GM18907 (cell line): ENCODE results near the gene SFT2D3.

Source experiments
- ATAC-seq: cut with Tn5 transposase; IDR thresholded peaks from one replicate; pipeline ENCODE4 v1.9.1; 2021; ENCODE audit warnings: mild to moderate bottlenecking, moderate library complexity; ENCODE audit not compliant: unreplicated experiment

Gene SFT2D3, protein sequence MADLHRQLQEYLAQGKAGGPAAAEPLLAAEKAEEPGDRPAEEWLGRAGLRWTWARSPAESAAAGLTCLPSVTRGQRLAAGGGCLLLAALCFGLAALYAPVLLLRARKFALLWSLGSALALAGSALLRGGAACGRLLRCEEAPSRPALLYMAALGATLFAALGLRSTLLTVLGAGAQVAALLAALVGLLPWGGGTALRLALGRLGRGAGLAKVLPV

GRCh38 chr2:127701193-127701650 lies at the start of gene SFT2D3:
SFT2D3 (plus strand) TSS chr2:127701497; CDS start chr2:127701529, 32 bp downstream.
- peak; percentile 74 for ATAC-seq

DNA sequence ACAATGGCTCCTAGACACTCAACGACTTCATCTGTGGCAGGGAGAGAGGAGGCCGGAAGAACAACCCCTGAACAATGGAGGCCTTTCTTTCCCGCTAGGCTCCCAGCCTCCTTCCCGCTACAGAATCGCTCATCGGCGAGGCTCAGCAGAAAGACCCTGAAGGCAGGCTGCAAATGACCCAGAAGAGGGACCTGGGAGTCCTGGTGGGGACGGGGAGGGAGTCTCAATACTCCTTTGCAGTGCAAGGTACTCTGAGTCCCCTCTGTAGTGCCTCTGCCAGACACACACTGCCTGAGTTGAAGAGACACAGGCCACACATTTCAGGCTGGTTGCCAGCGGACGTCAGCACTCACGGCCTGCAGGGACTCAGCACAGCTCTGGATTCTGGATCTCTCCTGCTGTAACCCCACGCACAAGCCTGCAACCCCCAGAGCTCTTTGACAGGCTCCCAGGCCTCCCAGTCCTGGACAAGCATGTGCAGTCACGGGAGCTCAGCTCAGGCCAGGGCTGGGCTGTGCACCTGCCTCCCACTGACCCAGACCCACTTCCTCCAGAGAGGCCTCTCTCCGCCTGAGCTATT lies 49.2 kb upstream of the SFT2D3 start:
- no peak for ATAC-seq

DNA sequence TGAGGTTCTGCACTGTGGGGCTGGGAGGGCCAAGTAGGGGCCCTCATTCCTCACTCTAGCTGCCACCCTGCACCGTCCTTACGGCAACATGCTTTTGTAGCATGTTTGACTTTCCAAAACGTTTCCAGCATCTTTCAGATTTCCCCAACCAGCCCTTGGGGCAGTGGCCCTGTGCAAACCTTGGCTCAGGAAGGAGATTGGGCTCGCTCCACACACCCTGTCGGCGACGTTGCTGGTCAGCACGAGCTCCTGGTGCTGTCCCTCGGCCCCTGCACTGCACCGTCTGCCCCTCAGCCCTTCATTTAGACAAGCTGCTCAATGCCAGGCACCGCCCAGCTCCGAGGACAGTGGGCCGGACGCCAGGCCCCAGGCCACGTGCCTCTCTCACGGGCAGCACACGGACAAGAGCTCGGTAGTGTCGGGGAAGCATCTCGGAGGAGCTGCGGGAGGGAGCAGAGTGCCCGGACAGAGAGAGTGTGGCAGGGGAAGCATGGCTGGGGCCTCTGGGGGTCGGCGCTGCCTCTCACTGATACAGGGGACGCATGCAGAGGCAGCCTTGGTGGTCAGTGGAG lies 48.4 kb upstream of the SFT2D3 start:
- ATAC-seq, result no peak

- ATAC-seq, result no peak
Measured at GRCh38 chr2:127653421-127654083, 47.7 kb upstream of the SFT2D3 start.

DNA sequence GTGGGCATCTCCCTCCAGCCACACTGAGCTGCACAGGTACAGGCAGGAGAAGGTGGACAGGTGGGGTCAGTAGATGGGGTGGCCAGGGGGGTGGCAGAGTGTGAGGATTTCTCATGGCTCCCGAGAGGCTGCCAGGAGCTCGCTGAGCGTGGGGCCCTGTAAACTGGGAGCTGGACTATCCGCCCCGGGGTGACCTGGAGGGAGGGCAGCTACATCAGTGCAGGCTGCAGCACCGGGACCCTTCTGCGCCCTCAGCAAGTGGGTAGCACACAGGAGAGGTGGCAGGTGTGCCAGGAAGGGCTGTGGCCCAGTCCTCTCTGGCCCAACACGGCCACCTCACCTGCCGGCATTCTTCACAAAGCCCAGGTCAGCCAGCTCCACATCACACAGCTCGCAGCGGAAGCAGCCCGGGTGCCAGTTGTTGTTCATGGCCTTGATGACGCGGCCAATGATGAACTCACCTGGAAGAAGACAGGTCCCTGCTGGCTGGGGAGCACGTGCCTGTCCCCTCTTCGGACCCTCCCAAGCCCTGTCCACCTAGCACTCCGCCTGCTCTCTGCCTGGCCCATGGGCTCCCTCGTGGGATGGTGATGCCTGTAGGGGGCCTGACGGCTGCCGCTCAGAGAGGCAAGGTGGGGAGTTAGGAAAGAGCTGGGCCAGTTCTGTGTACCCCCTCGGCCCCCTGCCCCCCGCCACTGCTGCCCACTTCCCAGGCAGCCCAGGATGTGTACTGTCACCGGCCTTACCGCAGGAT lies 47.0 kb upstream of the SFT2D3 start:
- no peak for ATAC-seq

- no peak for ATAC-seq
Measured at GRCh38 chr2:127654838-127655175, 46.5 kb upstream of the SFT2D3 start.

GRCh38 chr2:127655209-127656073 lies 45.9 kb upstream of the SFT2D3 start:
- no peak for ATAC-seq

DNA sequence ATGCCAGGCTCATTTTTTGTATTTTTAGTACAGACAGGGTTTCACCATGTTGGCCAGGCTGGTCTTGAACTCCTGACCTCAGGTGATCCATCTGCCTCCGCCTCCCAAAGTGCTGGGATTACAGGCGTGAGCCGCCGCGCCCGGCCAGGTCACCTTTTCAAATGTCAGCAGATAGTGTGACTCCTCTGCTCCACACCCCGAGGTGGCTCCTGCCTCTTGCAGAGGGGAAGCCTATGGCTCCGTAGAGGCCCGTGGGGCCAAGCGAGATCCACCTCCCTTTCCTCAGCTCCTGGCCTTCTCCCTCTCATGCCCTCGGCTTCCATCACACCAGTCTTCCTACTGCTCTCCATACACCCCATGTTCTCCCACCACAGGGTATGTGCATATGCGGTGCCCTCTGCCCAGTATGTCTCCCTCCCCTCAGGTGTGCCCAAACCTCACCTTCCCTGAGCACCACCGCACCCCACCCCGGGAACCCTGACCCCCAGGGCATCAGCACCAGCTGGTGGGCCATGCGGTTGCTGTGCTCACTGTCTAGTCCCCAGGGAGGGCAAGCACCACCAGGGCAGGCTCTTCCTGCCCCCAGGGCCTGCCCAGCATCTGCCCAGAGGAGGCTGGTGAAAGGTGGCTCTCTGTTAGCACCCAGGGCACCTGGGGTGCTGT lies 44.6 kb upstream of the SFT2D3 start:
- ATAC-seq, result no peak

- no peak for ATAC-seq
Measured at GRCh38 chr2:127657232-127657595, 44.1 kb upstream of the SFT2D3 start.

- ATAC-seq, result no peak
Measured at GRCh38 chr2:127658146-127658545, 43.2 kb upstream of the SFT2D3 start.

GRCh38 chr2:127658641-127659407 lies 42.5 kb upstream of the SFT2D3 start:
- no peak for ATAC-seq

DNA sequence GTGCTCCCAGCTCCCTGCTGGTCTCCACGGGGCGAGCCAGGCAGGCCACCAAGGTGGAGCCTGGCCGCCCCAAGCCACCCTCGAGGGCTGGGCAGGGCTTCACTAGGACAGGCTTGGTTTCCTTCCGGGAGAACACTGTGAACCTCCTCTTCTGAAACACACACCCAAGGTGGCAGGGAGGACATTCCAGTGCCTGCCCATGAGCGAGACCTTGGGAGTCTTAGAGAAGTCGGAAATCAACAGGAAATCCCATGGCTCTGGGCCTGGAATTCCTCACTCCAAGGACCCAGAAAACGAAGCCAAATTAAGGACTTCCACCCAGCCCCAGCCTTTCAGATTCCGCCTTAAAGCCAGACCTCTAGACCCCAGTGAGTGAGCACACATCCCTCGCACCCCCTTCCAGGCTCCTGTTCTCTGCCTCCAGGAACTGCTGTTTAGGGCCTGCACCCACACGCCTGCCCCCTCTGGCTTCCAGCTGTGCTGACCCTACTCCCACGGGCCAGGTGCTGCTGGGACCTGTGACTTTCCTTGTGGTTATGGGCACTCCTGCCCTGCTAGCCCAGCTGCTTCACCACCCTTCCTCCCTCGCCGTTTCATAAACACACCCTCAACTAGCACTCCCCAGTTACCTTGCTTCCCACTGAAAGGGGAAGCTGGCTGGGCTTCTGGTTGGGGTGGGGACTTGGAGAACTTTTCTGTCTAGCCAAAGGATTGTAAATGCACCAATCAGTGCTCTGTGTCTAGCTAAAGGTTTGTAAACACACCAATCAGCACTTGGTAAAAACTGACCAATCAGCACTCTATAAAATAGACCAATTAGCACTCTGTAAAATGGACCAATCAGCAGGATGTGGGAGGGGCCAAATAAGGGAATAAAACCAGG lies 41.6 kb upstream of the SFT2D3 start:
- ATAC-seq, result no peak

DNA sequence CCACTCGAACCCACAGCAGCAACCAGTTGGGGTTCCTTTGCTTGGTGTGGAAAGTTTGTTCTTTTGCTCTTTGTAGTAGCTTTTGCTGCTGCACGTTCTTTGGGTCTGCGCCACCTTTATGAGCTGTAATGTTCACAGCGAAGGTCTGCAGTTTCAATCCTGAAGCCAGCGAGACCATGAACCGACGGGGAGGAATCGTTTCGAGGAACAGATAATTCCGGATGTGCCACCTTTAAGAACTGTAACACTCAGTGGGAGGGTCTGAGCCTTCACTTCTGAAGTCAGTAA lies 41.1 kb upstream of the SFT2D3 start:
- no peak for ATAC-seq

GRCh38 chr2:127661072-127661649 lies 40.1 kb upstream of the SFT2D3 start:
- no peak for ATAC-seq

DNA sequence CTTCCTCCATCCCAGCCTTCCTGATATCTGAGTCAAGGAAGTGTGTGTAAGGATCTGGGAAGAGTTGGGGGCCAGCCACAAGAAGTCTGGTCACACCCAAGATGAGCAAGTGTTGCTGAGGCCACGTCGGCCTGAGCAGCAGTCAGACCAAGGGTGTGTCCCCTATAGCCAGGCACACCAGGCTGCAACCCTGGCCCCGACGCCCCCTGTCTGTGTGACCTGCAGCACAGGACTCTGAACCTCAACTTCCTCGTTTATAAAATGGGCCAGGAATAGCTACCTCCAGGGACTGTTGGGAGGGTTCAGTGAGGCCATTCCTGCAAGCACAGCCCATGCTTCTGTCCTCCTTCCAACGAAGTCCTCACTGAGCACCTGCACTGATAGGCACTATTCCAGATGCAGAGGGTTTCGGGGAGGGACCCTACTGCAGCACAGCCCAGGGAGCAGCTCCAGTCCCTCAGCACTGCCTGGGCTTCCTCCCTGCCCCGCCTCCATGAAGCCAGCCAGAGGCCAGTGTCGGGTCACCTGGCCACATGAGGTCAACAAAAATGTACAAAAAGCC lies 39.3 kb upstream of the SFT2D3 start:
- ATAC-seq, result no peak

DNA sequence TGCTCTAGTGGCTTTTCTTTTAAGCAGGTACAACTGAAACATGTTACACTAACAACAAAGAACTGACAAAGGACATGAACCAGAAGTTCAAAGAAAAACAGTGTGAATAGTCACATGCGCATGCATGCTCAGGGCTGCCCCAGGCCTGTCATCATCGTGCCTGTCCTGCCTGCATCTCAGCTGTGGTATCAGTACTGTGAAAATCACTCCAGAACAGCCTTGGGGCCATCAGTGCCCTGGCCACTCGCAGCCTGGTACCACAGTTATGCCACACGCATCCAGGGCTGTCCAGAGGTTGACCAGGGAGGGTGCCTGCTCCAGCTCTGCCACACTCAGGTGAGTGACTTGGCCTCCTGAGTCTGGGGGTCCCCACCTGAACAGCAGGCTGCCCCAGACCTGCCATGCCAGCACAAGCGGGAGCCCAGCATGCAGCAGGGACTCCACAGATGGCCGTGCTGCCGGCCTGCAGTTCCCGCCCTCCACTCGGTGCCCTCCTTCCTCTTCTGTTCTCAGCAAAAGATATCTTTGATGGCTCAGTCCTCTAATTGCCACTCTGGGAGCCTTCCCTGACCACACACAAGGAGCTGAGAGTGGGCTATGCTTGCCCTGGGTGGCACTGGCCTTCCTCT lies 38.2 kb upstream of the SFT2D3 start:
- ATAC-seq, result no peak

- ATAC-seq, result no peak
Measured at GRCh38 chr2:127663566-127664064, 37.7 kb upstream of the SFT2D3 start.
